H1 (cell line): Measurements from ENCODE around the gene SNX20. TPM values are rescaled to one million over a fixed set of nuclear protein-coding genes. Genes with fewer than 3 reads are reported as not detected.

Source experiments
- CTCF ChIA-PET: fragments of 300-600 bp; sonication (Branson Sonifier 250); formaldehyde crosslinking; loops from one replicate; lab custom pipeline; 2021; ENCODE audit not compliant: partially characterized antibody; lab: Charles Lee
- POLR2A ChIA-PET: fragments of 300-600 bp; sonication (Branson Sonifier 250); formaldehyde crosslinking; loops from one replicate; lab custom pipeline; 2021; ENCODE audit warnings: inconsistent platforms; ENCODE audit not compliant: partially characterized antibody; lab: Charles Lee
- DNase-seq, 2 experiments: peaks; one replicate each; pipeline versions ENCODE4 v3.0.0 to v3.0.0-alpha.2; 2010 to 2022; ENCODE audit warnings: low spot score in 2 of 2, low read depth in 1 of 2, mixed read lengths in 1 of 2
- FAIRE-seq: peaks from 2 replicates; lab custom pipeline; 2011; peaks lifted over from hg19 to GRCh38; lab: Jason Lieb, UNC
- H2AFZ ChIP-seq: 2 replicates; pipeline ENCODE4 v1.8.1; 2012; ENCODE audit warnings: low read length, inconsistent platforms
- H2AK5ac ChIP-seq: 2 replicates; pipeline ENCODE4 v1.6.1; 2013; ENCODE audit warnings: low read depth, low read length
- H2BK120ac ChIP-seq: replicated peaks from 2 replicates; pipeline ENCODE3; 2013; ENCODE audit warnings: low read depth, low read length, inconsistent platforms
- H2BK12ac ChIP-seq: 2 replicates; pipeline ENCODE4 v1.6.1; 2013; ENCODE audit warnings: low read depth, low read length
- H2BK15ac ChIP-seq: 2 replicates; pipeline ENCODE4 v1.6.1; 2013; ENCODE audit warnings: low read length
- H2BK20ac ChIP-seq: 2 replicates; pipeline ENCODE4 v1.6.1; 2013; ENCODE audit warnings: low read length
- H2BK5ac ChIP-seq: 2 replicates; pipeline ENCODE4 v1.6.1; 2013; ENCODE audit warnings: low read depth, low read length
- H3K14ac ChIP-seq: 2 replicates; pipeline ENCODE4 v1.6.1; 2013; ENCODE audit warnings: inconsistent platforms; ENCODE audit not compliant: insufficient read length
- H3K18ac ChIP-seq: 2 replicates; pipeline ENCODE4 v1.6.1; 2013; ENCODE audit warnings: low read length; ENCODE audit errors: extremely low read depth
- H3K23ac ChIP-seq: 2 replicates; pipeline ENCODE4 v1.6.1; 2013; ENCODE audit warnings: inconsistent platforms; ENCODE audit not compliant: insufficient read length
- H3K23me2 ChIP-seq: 2 replicates; pipeline ENCODE4 v1.6.1; 2013; ENCODE audit warnings: low read depth, low read length
- H3K27ac ChIP-seq: 2 replicates; pipeline ENCODE4 v1.6.1; 2011; ENCODE audit warnings: low read depth, low read length, inconsistent platforms
- H3K27me3 ChIP-seq, 4 experiments: replicated peaks in 1 of 4; 1 replicate in 1 of 4; 2 replicates in 3 of 4; pipeline versions ENCODE4 v1.6.1 to v1.8.1; 2011 to 2013; ENCODE audit warnings: low read length in 3 of 4, mild to moderate bottlenecking in 3 of 4, inconsistent platforms in 2 of 4, mixed read lengths in 2 of 4, moderate library complexity in 1 of 4; ENCODE audit not compliant: control insufficient read depth in 3 of 4, insufficient read depth in 3 of 4; ENCODE audit errors: extremely low read depth in 1 of 4
- H3K36me3 ChIP-seq, 4 experiments: 2 replicates each; pipeline versions ENCODE4 v1.6.1 to v1.8.1; 2011 to 2013; ENCODE audit warnings: mild to moderate bottlenecking in 4 of 4, low read length in 3 of 4, moderate library complexity in 2 of 4, control low read depth in 1 of 4, inconsistent platforms in 1 of 4; ENCODE audit not compliant: insufficient read depth in 4 of 4, control insufficient read depth in 2 of 4
- H3K4ac ChIP-seq: replicated peaks from 2 replicates; pipeline ENCODE3; 2013; ENCODE audit warnings: low read length, low read depth, mixed read lengths, inconsistent platforms; ENCODE audit not compliant: insufficient read length
- H3K4me1 ChIP-seq, 4 experiments: replicated peaks in 1 of 4; 1 replicate in 1 of 4; 2 replicates in 3 of 4; pipeline versions ENCODE4 v1.6.1 to v1.8.1; 2011 to 2013; ENCODE audit warnings: low read length in 3 of 4, inconsistent platforms in 2 of 4, mixed read lengths in 1 of 4; ENCODE audit not compliant: insufficient read depth in 4 of 4, control insufficient read depth in 3 of 4
- H3K4me2 ChIP-seq, 2 experiments: 2 replicates each; pipeline versions ENCODE4 v1.6.1 to v1.8.1; 2011 to 2013; ENCODE audit warnings: low read depth in 2 of 2, low read length in 2 of 2, control low read depth in 1 of 2, inconsistent platforms in 1 of 2, mild to moderate bottlenecking in 1 of 2; ENCODE audit not compliant: insufficient read depth in 1 of 2
- H3K4me3 ChIP-seq, 4 experiments: fragments of 200-600, 300-600 bp in 1 of 4; sonication (generic), shearing (Covaris generic), sonication (Bioruptor Twin) in 1 of 4; 2 replicates each; pipeline versions ENCODE4 v1.5.1 to v1.8.1; 2011 to 2016; ENCODE audit warnings: low read length in 4 of 4, low read depth in 3 of 4, control low read depth in 2 of 4, inconsistent platforms in 2 of 4, mild to moderate bottlenecking in 2 of 4, mixed read lengths in 1 of 4, moderate library complexity in 1 of 4; ENCODE audit not compliant: insufficient read depth in 2 of 4; ENCODE audit errors: extremely low read depth in 1 of 4
- H3K56ac ChIP-seq: replicated peaks from 2 replicates; pipeline ENCODE3; 2013; ENCODE audit warnings: low read depth, mild to moderate bottlenecking, mixed read lengths, low read length, inconsistent platforms; ENCODE audit not compliant: insufficient read length
- H3K79me1 ChIP-seq: 2 replicates; pipeline ENCODE4 v1.6.1; 2013; ENCODE audit warnings: low read depth, low read length, control low read depth
- H3K79me2 ChIP-seq, 2 experiments: 2 replicates each; pipeline versions ENCODE4 v1.6.1 to v1.8.1; 2012 to 2013; ENCODE audit warnings: low read length in 2 of 2, mild to moderate bottlenecking in 2 of 2, inconsistent platforms in 1 of 2; ENCODE audit not compliant: insufficient read depth in 2 of 2, control insufficient read depth in 1 of 2
- H3K9ac ChIP-seq, 4 experiments: replicated peaks in 1 of 4; 1 replicate in 1 of 4; 2 replicates in 3 of 4; pipeline versions ENCODE4 v1.6.1 to v1.8.1; 2011 to 2013; ENCODE audit warnings: low read depth in 3 of 4, low read length in 3 of 4, control low read depth in 2 of 4, mild to moderate bottlenecking in 2 of 4, moderate library complexity in 2 of 4, inconsistent platforms in 1 of 4; ENCODE audit errors: extremely low read depth in 1 of 4
- H3K9me3 ChIP-seq, 2 experiments: 2 replicates each; pipeline versions ENCODE4 v1.6.1 to v1.8.1; 2012 to 2013; ENCODE audit warnings: mild to moderate bottlenecking in 2 of 2, moderate library complexity in 2 of 2, control low read depth in 1 of 2, inconsistent platforms in 1 of 2, low read depth in 1 of 2, low read length in 1 of 2, mixed read lengths in 1 of 2; ENCODE audit not compliant: insufficient read depth in 2 of 2
- H4K20me1 ChIP-seq, 2 experiments: replicated peaks in 1 of 2; 2 replicates each; pipeline versions ENCODE3 to v1.8.1; 2011 to 2013; ENCODE audit warnings: inconsistent platforms in 2 of 2, low read length in 2 of 2, mild to moderate bottlenecking in 1 of 2; ENCODE audit not compliant: insufficient read depth in 2 of 2, control insufficient read depth in 1 of 2
- H4K5ac ChIP-seq: 2 replicates; pipeline ENCODE4 v1.6.1; 2013; ENCODE audit warnings: low read length, low read depth, mixed read lengths, inconsistent platforms; ENCODE audit not compliant: insufficient read length
- H4K8ac ChIP-seq: 2 replicates; pipeline ENCODE4 v1.8.0; 2013; ENCODE audit warnings: mild to moderate bottlenecking, moderate library complexity, low read length, inconsistent platforms; ENCODE audit not compliant: insufficient read depth; ENCODE audit errors: extremely low read depth
- H4K91ac ChIP-seq: replicated peaks from 2 replicates; pipeline ENCODE3; 2013; ENCODE audit warnings: low read length, mixed read lengths, inconsistent platforms; ENCODE audit not compliant: insufficient read length
- BCL11A ChIP-seq, 2 experiments: IDR thresholded peaks; one replicate each; pipeline ENCODE4 v1.6.1; 2011; ENCODE audit warnings: low read depth in 2 of 2, low read length in 2 of 2, mild to moderate bottlenecking in 2 of 2
- CHD2 ChIP-seq: IDR thresholded peaks from 2 replicates; pipeline ENCODE4 v1.6.1; 2012; ENCODE audit warnings: low read length, improper control_type of control experiment
- NANOG ChIP-seq: IDR thresholded peaks from 2 replicates; pipeline ENCODE4 v1.6.1; 2011; ENCODE audit warnings: low read length, low read depth, mild to moderate bottlenecking, inconsistent platforms; ENCODE audit not compliant: insufficient read depth, poor library complexity, severe bottlenecking
- NRF1 ChIP-seq: IDR thresholded peaks from 2 replicates; pipeline ENCODE4 v1.6.1; 2011; ENCODE audit warnings: mild to moderate bottlenecking, low read depth, low read length, improper control_type of control experiment
- POLR2A ChIP-seq, 2 experiments: IDR thresholded peaks; 1 replicate in 1 of 2; 2 replicates in 1 of 2; pipeline ENCODE4 v1.6.1; 2011; ENCODE audit warnings: low read depth in 2 of 2, low read length in 2 of 2, mild to moderate bottlenecking in 2 of 2; ENCODE audit errors: control extremely low read depth in 1 of 2
- RBBP5 ChIP-seq: IDR thresholded peaks from 2 replicates; pipeline ENCODE4 v1.7.1; 2012; ENCODE audit warnings: low read depth, mild to moderate bottlenecking, inconsistent platforms, low read length, moderate library complexity, borderline replicate concordance
- SIX5 ChIP-seq: IDR thresholded peaks from 2 replicates; pipeline ENCODE4 v1.6.1; 2011; ENCODE audit warnings: mild to moderate bottlenecking, low read depth, low read length
- TBP ChIP-seq: IDR thresholded peaks from 2 replicates; pipeline ENCODE4 v1.6.1; 2011; ENCODE audit warnings: low read depth, low read length, improper control_type of control experiment
- TEAD4 ChIP-seq: IDR thresholded peaks from 2 replicates; pipeline ENCODE4 v1.6.1; 2012; ENCODE audit warnings: low read depth, low read length, inconsistent platforms, mixed read lengths
- WGBS, 2 experiments: shearing (Covaris generic) in 1 of 2; methylation state at CpG; one replicate each; pipeline versions ENCODE4 v1.1.6 to v1.1.7; 2013 to 2015; ENCODE audit warnings: low lambda C conversion rate in 2 of 2, mixed read lengths in 2 of 2, inconsistent platforms in 1 of 2, low coverage in 1 of 2, missing lambda C conversion rate in 1 of 2; ENCODE audit not compliant: insufficient replicate concordance in 2 of 2, insufficient coverage in 1 of 2, insufficient read length in 1 of 2; ENCODE audit errors: extremely low coverage in 1 of 2, missing lambda C conversion rate in 1 of 2; 5-methylcytosine and 5-hydroxymethylcytosine counted together
- polyA plus RNA-seq, 7 experiments: library from polyadenylated mRNA; depleted of rRNA in 3 of 7; stranded (reverse) in 5 of 7; unstranded in 2 of 7; fragments of >200 nt in 5 of 7; fragments of 200-250 nt in 2 of 7; gene quantifications; 1 replicate in 5 of 7; 2 replicates in 1 of 7; 4 replicates in 1 of 7; pipeline versions ENCODE4 v1.2.1 to v1.2.3, GENCODE V29; 2011 to 2013; ENCODE audit warnings: missing spikeins in 2 of 7, mixed read lengths in 2 of 7
- total RNA-seq: library from RNA; stranded (reverse); fragmentation: NEBNext Ultra II Directional; extraction: Animal tissue kit (Norgen Biotek cat#: 25700); gene quantifications from 2 replicates; pipeline ENCODE4 v1.2.1, GENCODE V29; 2021
- TF ChIP-seq, protein P1 (sequence below): IDR thresholded peaks from 2 replicates; pipeline ENCODE4 v1.6.1; 2012; ENCODE audit warnings: inconsistent platforms
- TF ChIP-seq, protein P2 (sequence below): IDR thresholded peaks from 2 replicates; pipeline ENCODE4 v1.6.1; 2011; ENCODE audit warnings: low read length, improper control_type of control experiment

The SNX20 gene
- total and polyA plus RNA-seq, 2 of the 8 experiments (the other 6 are each of a cell fraction or from before 2014, with no cell fraction given): not detected

- no peak overlapping the region for H4K91ac ChIP-seq
- no peak overlapping the region for H2AK5ac ChIP-seq
- H4K5ac ChIP-seq: no peak overlapping the region
- POLR2A ChIA-PET: no interaction called here
- no peak overlapping the region for H3K27ac ChIP-seq
- H3K79me2 ChIP-seq: no peaks in the 10 kb centered on the region
- H2BK12ac ChIP-seq: no peak overlapping the region
- H4K20me1 ChIP-seq: no peaks in the 10 kb centered on the region
- WGBS, 2 experiments: 100% methylated on average over 1 of the region's 1 CpG; no CpG with 5 or more reads in 1 of the 2 experiments
- peaks cover 0 to 9% (median 3%) of the 10 kb centered on the region in 4 experiments; a peak in 5 of 7 replicates for H3K4me1 ChIP-seq
- FAIRE-seq (no peak), DNase-seq (no peak)
- H4K8ac ChIP-seq: no peak overlapping the region
- no peak overlapping the region for H2BK5ac ChIP-seq
- no peaks in the 10 kb centered on the region for H3K9me3 ChIP-seq
- H3K9ac ChIP-seq: no peak overlapping the region
- H3K27me3 ChIP-seq: no peaks in the 10 kb centered on the region
- CTCF ChIA-PET: interaction anchor here (1.1 to 2.7 kb wide), 3 partner anchors 13 to 84 kb away, joined by 5 to 15 read pairs (median 8); no protein-coding TSS in a partner anchor
- H3K36me3 ChIP-seq: no peaks in the 10 kb centered on the region
- H3K4ac ChIP-seq: no peak overlapping the region
- no peak overlapping the region for H3K18ac ChIP-seq
- H2BK120ac ChIP-seq: no peak overlapping the region
- no peaks in the 10 kb centered on the region for H3K23me2 ChIP-seq
- H2AFZ ChIP-seq: no peak overlapping the region
- H2BK20ac ChIP-seq: no peak overlapping the region
- no peak overlapping the region for H3K23ac ChIP-seq
- no peak overlapping the region for H3K4me3 ChIP-seq
- H3K79me1 ChIP-seq: no peaks in the 10 kb centered on the region
- H3K14ac ChIP-seq: no peak overlapping the region
- H2BK15ac ChIP-seq: no peak overlapping the region
- TF ChIP-seq, protein P1, sequence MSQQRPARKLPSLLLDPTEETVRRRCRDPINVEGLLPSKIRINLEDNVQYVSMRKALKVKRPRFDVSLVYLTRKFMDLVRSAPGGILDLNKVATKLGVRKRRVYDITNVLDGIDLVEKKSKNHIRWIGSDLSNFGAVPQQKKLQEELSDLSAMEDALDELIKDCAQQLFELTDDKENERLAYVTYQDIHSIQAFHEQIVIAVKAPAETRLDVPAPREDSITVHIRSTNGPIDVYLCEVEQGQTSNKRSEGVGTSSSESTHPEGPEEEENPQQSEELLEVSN: no peak
- TF ChIP-seq NRF1 (no peak), POLR2A (IDR thresholded peaks at IDR 0.05; ENCODE audit: control extremely low read depth in 1 of 2, low read depth in 2 of 2, low read length in 2 of 2) (no peak), TBP (no peak), CHD2 (no peak), BCL11A (IDR thresholded peaks at IDR 0.05; ENCODE audit: low read depth in 2 of 2, low read length in 2 of 2) (no peak), NANOG (no peak), TEAD4 (no peak), SIX5 (no peak), RBBP5 (no peak)
- TF ChIP-seq, protein P2, sequence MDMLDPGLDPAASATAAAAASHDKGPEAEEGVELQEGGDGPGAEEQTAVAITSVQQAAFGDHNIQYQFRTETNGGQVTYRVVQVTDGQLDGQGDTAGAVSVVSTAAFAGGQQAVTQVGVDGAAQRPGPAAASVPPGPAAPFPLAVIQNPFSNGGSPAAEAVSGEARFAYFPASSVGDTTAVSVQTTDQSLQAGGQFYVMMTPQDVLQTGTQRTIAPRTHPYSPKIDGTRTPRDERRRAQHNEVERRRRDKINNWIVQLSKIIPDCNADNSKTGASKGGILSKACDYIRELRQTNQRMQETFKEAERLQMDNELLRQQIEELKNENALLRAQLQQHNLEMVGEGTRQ: no peak
- TF ChIP-seq, all 59 proteins: peak for 0
- H3K4me2 ChIP-seq: no peak overlapping the region
- no peak overlapping the region for H3K56ac ChIP-seq
These were observed 41.3 kb upstream of the SNX20 start for GRCh38 chr16:50722405-50722737.
